Cardiac fibroblast (primary cell): ENCODE measurements around the gene UBA3.
A peak's percentile ranks its signal among the peaks of the same experiment; 100 is the strongest.

ENCODE experiments used
- DNase-seq, 2 donors: peaks; one replicate each; pipeline versions ENCODE4 v3.0.0 to v3.0.0-alpha.2; 2010; ENCODE audit warnings: low read depth in 2 of 2
- H3K4me3 ChIP-seq, 2 donors: replicated peaks in 1 of 2; 1 replicate in 1 of 2; 2 replicates in 1 of 2; pipeline ENCODE4 v1.5.1; 2011; ENCODE audit warnings: low read depth in 2 of 2, low read length in 2 of 2, mild to moderate bottlenecking in 2 of 2, moderate library complexity in 1 of 2
- CTCF ChIP-seq: IDR thresholded peaks from one replicate; pipeline ENCODE4 v1.5.1; 2011; ENCODE audit warnings: low read depth, mild to moderate bottlenecking, low read length, inconsistent platforms

UBA3 gene

GRCh38 chr3:69094467-69095205 lies 14.5 kb upstream of the UBA3 start:
- DNase-seq: peak; percentile 24 to 51
- H3K4me3 ChIP-seq: no peak overlapping the region
- TF ChIP-seq CTCF: no peak

GRCh38 chr3:69092030-69092516 lies 11.9 kb upstream of the UBA3 start:
- TF ChIP-seq CTCF: no peak
- no peak overlapping the region for H3K4me3 ChIP-seq
- DNase-seq: no peak

- DNase-seq: no peak
- no peak for TF ChIP-seq CTCF
- no peak overlapping the region for H3K4me3 ChIP-seq
Measured at GRCh38 chr3:69091389-69092029, 11.3 kb upstream of the UBA3 start.

- H3K4me3 ChIP-seq: no peak overlapping the region
- no peak for TF ChIP-seq CTCF
- peak; percentile 75 to 84 for DNase-seq
Measured at GRCh38 chr3:69090021-69090420, 9.9 kb upstream of the UBA3 start.

- TF ChIP-seq CTCF: no peak
- peak; percentile 38 to 64 for DNase-seq
- H3K4me3 ChIP-seq: peak overlapping the region in 1 of 2 donors; percentile 16
Measured at GRCh38 chr3:69088063-69088462, 7.9 kb upstream of the UBA3 start.

GRCh38 chr3:69087030-69087791 lies 7.0 kb upstream of the UBA3 start:
- no peak for DNase-seq
- H3K4me3 ChIP-seq: peak overlapping the region; percentile 8 to 75
- no peak for TF ChIP-seq CTCF
